HFF-Myc (cell line): ENCODE results near the gene PPP2R3B.

Experiments used
- DNase-seq: peaks from one replicate; pipeline ENCODE4 v3.0.0-alpha.2; 2011; ENCODE audit warnings: low read depth; ENCODE audit errors: extremely low read depth
- H3K4me3 ChIP-seq: replicated peaks from 2 replicates; pipeline ENCODE4 v1.5.1; 2011; ENCODE audit warnings: low read depth, mild to moderate bottlenecking, control low read depth, low read length
- TF ChIP-seq, protein P1 (sequence below): IDR thresholded peaks from 2 replicates; pipeline ENCODE4 v1.5.1; 2012; ENCODE audit warnings: mild to moderate bottlenecking, low read depth, low read length, control low read depth; ENCODE audit errors: missing control alignments

PPP2R3B gene

DNA sequence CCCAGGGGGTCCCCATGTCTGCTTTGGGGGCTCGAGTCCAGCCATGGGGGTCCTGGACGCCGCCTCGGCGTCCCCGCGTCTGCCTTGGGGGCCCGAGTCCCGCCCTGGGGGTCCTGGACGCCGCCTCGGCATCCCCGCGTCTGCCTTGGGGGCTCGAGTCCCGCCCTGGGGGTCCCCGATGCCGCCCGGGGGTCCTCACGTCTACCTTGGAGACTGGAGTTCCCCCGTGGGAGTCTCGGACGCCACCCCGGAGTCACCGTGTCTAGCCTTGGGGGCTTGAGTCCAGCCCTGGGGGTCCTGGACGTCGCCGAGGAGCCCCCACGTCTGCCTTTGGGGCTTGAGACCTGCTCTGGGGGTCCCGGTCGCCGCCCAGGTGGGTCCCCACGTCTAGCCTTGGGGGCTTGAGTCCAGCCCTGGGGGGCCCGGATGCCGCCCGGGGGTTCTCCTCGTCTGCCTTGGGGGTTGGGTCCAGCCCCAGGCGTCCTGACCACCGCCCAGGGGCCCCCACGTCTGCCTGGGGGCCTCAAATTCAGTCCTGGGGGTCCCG is 67.1 kb downstream of the PPP2R3B start:
- H3K4me3 ChIP-seq: peak overlapping the region; percentile 84
- no peak for DNase-seq
- TF ChIP-seq, protein P1, sequence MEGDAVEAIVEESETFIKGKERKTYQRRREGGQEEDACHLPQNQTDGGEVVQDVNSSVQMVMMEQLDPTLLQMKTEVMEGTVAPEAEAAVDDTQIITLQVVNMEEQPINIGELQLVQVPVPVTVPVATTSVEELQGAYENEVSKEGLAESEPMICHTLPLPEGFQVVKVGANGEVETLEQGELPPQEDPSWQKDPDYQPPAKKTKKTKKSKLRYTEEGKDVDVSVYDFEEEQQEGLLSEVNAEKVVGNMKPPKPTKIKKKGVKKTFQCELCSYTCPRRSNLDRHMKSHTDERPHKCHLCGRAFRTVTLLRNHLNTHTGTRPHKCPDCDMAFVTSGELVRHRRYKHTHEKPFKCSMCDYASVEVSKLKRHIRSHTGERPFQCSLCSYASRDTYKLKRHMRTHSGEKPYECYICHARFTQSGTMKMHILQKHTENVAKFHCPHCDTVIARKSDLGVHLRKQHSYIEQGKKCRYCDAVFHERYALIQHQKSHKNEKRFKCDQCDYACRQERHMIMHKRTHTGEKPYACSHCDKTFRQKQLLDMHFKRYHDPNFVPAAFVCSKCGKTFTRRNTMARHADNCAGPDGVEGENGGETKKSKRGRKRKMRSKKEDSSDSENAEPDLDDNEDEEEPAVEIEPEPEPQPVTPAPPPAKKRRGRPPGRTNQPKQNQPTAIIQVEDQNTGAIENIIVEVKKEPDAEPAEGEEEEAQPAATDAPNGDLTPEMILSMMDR: no peak

DNA sequence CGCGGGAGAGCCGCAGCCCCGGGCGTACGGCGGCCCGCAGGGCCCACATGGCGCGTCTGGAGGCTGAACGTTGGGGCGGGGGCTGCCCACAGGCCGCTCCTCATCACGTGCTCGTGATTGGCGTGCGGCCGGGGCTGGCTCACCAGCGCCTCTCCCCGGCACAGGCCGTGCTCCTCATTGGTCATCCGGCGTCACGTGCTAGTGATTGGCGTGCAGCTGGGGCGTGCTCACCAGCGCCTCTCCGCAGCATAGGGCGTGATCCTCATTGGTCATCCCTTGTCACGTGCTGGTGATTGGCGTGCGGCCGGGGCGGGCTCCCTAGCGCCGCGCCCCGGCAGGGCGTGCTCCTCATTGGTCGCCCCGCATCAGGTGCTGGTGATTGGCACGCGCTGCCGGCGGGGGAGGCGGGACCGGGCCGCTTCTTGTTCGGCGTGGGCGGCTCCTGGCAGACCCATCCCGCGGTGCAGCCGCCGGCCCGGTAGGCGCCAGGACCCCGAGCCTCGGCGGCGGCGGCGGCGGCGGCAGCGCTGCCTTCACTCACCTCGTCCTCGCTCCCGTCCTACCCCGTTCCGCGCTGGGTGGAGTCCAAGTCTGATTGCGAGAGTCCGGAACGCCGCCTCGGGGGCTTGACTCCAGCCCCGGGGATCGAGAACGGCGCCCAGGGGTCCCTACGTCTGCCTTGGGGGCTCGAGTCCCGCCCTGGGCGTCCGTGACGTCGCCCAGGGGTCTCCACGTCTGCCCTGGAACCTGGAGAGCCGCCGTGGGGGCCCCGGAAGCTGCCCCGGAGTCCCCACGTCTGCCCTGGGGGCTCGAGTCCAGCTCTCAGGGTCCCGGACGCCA is 67.7 kb downstream of the PPP2R3B start, which contains the start of gene GTPBP6:
Gene GTPBP6, minus strand, starts transcription at position 58 of the 840 bp plus-strand sequence. Its CDS starts 9 bp downstream, at position 49.
- TF ChIP-seq, protein P1: no peak
- peak within 1 kb of the TSS; percentile 84 for H3K4me3 ChIP-seq
- DNase-seq: peak; percentile 99

DNA sequence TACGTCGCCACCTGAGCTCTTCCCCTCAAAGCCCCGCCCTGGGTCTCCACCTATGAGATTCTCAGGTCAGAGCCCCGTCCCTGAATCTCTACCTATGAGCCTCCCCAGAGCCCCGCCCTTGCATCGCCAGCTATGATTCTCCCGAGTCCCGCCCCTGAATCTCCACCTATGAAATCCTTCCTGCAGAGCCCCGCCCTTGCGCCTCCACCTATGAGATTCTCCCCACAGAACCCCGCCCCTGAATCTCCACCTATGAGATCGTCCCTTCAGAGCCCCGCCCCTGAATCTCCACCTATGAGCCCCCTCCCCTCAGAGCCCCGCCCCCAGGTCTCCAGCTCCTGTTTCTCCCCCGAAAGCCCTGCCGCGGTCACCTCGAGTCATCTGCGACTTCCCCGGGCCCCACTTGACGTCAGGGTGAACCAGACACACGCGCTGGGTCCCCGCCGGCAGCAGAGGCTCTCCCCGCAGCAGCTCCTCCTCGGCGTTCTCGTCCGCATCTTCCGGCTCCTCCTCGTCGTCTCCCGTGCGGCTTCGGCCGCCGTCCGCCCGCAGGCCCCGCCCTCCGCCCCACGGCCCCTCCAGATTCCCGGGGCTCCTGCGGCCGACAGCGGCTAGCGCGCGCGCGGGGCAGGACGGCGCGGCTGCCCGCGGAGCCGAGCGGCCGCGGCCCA is 68.5 kb downstream of the PPP2R3B start:
- DNase-seq: peak; percentile 92
- peak overlapping the region; percentile 63 for H3K4me3 ChIP-seq
- TF ChIP-seq, protein P1: no peak

DNA sequence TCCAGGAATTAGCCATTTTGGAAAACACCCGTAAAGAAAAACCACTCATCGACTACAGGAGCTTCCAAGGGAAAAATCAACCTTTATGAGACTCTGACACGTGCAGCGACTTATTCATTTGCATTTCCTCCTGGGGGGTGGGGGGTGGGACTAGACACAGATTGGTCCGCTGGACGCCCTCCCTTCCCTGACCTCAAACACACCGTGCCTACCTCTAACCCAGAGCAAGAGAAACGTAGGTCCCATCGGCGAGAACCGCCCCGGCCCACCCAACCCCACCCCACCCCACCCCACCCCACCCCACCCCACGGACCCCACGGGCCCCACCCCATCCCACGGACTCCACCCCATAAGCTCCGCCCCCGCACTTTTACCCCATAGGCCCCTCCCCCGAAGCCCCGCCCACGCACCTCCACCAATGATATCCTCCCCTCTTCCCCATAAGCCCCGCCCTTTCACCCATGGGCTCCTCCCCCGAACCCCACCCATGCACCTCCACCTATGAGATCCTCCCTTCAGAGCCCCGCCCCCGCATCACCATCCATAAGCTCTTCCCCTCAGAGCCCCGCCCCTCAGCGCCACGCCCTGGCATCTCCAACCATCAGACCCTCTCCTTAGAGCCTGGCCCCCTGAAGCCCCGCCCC is 69.2 kb downstream of the PPP2R3B start:
- TF ChIP-seq, protein P1: no peak
- no peak for DNase-seq
- peak overlapping the region; percentile 63 for H3K4me3 ChIP-seq

DNA sequence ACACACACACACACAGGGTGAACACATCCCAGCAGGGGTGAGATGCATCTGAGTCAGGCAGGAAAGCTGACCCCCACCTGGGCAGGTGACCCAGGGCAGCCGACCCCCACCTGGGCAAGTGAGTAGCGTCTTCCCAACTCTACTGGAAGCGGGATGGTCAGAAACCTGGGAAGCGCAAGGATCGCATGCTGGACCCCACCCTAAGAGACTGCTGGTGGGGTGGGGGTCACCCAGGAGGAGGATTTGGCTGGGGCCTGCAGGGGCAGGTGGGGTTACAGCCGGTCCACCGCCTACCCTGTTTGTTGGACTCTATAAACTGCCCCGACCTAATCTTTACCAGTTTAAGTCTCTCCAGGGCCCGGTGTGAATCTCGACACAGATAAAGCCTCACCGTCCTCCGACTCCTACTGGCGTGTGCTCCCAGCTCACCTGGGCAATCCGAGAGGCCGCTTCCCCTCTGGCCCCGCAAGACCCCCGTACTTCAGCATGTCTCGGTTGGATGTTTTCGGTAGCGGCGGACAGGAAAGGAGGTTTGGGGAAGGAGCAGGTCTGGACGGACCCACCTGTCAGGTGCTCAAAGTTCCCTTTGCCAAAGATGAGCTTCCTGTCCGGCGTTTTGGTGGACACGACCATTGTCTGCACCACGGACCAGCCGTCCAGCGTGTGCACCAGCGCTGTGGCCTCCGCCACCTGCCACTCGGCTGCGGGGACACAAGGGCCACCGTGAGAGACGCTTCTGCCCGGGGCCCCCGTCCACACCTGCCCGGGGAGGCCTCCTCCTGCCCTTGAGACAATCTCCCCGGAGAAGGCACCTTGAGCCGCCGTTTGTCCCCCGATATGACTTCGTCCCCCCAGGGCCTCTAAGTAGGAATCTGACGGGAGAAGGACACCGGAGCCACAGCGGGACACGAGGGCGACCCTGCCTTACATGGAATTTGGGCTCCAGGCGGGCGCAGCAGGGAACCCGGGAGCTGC is 70.1 kb downstream of the PPP2R3B start:
- H3K4me3 ChIP-seq: peak overlapping the region; percentile 19; the same call in 1 of the 2 replicates
- no peak for DNase-seq
- TF ChIP-seq, protein P1: no peak
